Measurements from ENCODE around the gene CNPY1. TPM values are rescaled to one million over a fixed set of nuclear protein-coding genes. Genes with fewer than 3 reads are reported as not detected.

The CNPY1 gene
- total RNA-seq, 1 donor from 2014 or later = not detected

- no peak for DNase-seq (ENCODE audit: low spot score)
- intact Hi-C loops (cut with DNase I) = loop anchor here (10.0 kb wide), 1 partner anchor 50 kb away; no protein-coding TSS in a partner anchor
- no peak for ATAC-seq
Observed at GRCh38 chr7:155454183-155455112, 91.9 kb downstream of the CNPY1 start.

GRCh38 chr7:155453296-155454182 is 92.8 kb downstream of the CNPY1 start:
- ATAC-seq = no peak
- no peak for DNase-seq (ENCODE audit: low spot score)
- intact Hi-C loops (cut with DNase I) = loop anchor here (10.0 kb wide), 1 partner anchor 51 kb away; no protein-coding TSS in a partner anchor

- DNase-seq (ENCODE audit: low spot score) (no peak), ATAC-seq (no peak)
- intact Hi-C loops (cut with DNase I) = loop anchor here (10.0 kb wide), 1 partner anchor 52 kb away; no protein-coding TSS in a partner anchor
Observed at GRCh38 chr7:155452505-155453295, 93.7 kb downstream of the CNPY1 start.

- intact Hi-C loops (cut with DNase I) = loop anchor here (10.0 kb wide), 1 partner anchor 53 kb away; no protein-coding TSS in a partner anchor
- DNase-seq (ENCODE audit: low spot score) (no peak), ATAC-seq (no peak)
Observed at GRCh38 chr7:155451840-155452239, 94.5 kb downstream of the CNPY1 start.

Other genes with a start within 250 kb of the CNPY1 start
- 116 TPM for gene INSIG1, start 248.7 kb downstream of the CNPY1 start, total RNA-seq
- gene EN2, start 88.4 kb downstream of the CNPY1 start, total RNA-seq = not detected
- gene RBM33, start 98.1 kb upstream of the CNPY1 start, total RNA-seq = 109 TPM